ENCODE results near the gene AIFM3. TPM values are rescaled to one million over a fixed set of nuclear protein-coding genes. Genes with fewer than 3 reads are reported as not detected.

The AIFM3 gene
- total RNA-seq, 4 donors from 2014 or later = 9.5 to 21.9 (median 11.7) TPM

DNA sequence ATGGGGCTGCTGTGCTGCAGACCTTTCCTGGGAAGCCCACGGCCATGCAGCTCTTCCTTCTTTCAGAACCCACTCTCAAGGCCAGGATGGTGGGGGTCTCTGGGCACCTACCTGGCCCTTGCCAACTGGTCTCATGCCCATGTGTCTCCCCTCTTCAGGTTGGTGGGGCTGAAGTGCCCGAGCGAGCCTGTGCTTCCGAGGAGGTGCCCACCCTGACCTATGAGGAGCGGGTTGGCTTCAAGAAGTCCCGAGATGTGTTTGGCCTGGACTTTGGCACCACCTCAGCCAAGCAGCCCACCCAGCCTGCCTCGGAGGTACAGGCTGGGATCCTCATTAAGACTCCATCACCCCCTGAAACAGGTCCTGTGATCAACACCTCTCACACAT lies 25.0 kb downstream of the AIFM3 start:
- Histone ChIP-seq H3K27me3 (no peaks in the 10 kb centered on the region), H3K4me1 (no peaks in the 10 kb centered on the region), H3K27ac (no peak overlapping the region), H3K36me3 (peaks cover 0 to 74% (median 0%) of the 10 kb centered on the region in 3 donors), H3K4me3 (no peak overlapping the region), H3K9me3 (no peaks in the 10 kb centered on the region)
- no peak for DNase-seq
- TF ChIP-seq, protein P1, sequence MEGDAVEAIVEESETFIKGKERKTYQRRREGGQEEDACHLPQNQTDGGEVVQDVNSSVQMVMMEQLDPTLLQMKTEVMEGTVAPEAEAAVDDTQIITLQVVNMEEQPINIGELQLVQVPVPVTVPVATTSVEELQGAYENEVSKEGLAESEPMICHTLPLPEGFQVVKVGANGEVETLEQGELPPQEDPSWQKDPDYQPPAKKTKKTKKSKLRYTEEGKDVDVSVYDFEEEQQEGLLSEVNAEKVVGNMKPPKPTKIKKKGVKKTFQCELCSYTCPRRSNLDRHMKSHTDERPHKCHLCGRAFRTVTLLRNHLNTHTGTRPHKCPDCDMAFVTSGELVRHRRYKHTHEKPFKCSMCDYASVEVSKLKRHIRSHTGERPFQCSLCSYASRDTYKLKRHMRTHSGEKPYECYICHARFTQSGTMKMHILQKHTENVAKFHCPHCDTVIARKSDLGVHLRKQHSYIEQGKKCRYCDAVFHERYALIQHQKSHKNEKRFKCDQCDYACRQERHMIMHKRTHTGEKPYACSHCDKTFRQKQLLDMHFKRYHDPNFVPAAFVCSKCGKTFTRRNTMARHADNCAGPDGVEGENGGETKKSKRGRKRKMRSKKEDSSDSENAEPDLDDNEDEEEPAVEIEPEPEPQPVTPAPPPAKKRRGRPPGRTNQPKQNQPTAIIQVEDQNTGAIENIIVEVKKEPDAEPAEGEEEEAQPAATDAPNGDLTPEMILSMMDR (IDR thresholded peaks at IDR 0.05) = no peak
- no peak for TF ChIP-seq POLR2A (IDR thresholded peaks at IDR 0.05)

DNA sequence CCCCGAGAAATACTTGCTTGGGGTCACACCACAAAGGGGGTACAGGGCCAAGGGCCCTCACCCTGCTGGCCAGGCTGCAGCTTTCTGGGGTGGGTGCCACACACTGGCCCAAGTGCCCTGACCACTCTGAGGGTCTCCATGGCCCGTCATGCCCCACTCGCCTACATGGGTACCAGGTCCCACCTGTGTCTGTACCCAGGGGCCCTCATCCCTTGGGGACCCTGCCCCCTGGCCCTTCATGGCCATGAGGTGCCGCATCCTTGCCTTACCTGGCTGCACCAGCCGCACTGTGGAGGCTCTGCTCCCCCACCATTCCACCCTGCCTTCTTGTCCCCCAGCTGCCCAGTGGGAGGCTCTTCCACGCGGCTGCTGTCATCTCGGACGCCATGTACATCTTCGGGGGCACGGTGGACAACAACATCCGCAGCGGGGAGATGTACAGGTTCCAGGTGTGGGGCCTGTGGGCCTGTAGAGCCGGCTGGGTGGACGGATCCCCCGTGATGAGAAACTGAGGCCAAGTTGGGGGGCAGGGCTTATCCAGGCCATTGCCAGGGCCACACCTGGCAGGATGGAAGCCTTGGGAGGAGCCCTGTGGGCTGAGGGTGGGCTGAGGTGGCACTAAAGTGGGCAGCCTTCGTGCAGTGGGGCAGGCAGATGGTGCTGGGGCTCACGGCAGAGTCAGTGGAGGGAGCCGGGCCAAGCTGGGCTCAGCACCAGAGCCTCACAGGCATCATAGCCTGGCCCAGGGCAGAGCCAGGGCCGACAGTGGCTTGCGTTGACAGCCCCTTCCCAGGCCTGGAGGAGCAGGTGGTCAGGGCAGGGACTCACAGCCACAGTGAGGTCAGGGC lies 25.6 kb downstream of the AIFM3 start:
- H3K36me3 ChIP-seq = peaks cover 0 to 73% (median 0%) of the 10 kb centered on the region in 3 donors

DNA sequence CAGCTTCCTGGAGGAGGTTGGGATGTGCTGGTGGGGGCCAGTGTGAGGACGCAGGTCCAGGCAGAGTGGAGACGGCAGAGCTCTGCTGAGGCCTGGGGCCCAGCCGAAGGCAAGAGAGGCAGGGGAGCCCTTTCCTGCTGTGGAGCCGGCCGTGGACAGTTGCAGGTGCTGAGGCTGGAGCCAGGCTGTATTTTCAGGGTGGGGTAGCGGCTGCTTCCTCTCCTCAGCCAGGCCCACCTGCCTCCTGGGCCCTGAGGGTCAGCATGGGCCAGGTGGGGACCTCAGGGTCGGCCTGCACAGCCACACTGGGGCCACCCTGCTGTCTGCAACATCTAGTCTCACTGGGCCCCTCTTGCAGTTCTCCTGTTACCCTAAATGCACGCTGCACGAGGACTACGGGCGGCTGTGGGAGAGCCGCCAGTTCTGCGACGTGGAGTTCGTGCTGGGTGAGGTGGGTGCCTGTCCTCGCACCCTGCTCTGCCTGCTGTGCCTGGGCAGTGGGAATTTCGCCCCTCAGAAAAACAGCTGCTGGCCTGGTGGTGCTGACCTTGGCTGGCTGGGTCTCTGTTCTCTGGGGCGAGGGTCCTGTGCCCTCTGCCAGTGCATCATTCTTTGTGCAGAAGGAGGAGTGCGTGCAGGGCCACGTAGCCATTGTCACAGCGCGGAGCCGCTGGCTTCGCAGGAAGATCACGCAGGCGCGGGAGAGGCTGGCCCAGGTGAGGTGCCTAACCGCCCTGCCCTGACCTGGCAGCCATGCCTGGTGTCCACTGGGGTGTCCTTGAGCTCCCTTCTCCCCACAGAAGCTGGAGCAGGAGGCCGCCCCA lies 26.5 kb downstream of the AIFM3 start:
- H3K36me3 ChIP-seq = peaks cover 0 to 70% (median 0%) of the 10 kb centered on the region in 3 donors
- TF ChIP-seq, protein P1 (IDR thresholded peaks at IDR 0.05) = no peak
- TF ChIP-seq POLR2A (IDR thresholded peaks at IDR 0.05) = no peak
- H3K4me1 ChIP-seq = no peaks in the 10 kb centered on the region
- no peaks in the 10 kb centered on the region for H3K9me3 ChIP-seq
- no peak overlapping the region for H3K4me3 ChIP-seq
- H3K27me3 ChIP-seq = no peaks in the 10 kb centered on the region
- H3K27ac ChIP-seq = no peak overlapping the region
- DNase-seq = no peak

More for the DNA sequence above, 25.6 kb downstream of the AIFM3 start:
- Histone ChIP-seq H3K27ac (no peak overlapping the region), H3K4me3 (no peak overlapping the region), H3K9me3 (no peaks in the 10 kb centered on the region), H3K27me3 (no peaks in the 10 kb centered on the region), H3K4me1 (no peaks in the 10 kb centered on the region)
- no peak for TF ChIP-seq POLR2A (IDR thresholded peaks at IDR 0.05)
- TF ChIP-seq, protein P1 (IDR thresholded peaks at IDR 0.05) = no peak
- DNase-seq = no peak

DNA sequence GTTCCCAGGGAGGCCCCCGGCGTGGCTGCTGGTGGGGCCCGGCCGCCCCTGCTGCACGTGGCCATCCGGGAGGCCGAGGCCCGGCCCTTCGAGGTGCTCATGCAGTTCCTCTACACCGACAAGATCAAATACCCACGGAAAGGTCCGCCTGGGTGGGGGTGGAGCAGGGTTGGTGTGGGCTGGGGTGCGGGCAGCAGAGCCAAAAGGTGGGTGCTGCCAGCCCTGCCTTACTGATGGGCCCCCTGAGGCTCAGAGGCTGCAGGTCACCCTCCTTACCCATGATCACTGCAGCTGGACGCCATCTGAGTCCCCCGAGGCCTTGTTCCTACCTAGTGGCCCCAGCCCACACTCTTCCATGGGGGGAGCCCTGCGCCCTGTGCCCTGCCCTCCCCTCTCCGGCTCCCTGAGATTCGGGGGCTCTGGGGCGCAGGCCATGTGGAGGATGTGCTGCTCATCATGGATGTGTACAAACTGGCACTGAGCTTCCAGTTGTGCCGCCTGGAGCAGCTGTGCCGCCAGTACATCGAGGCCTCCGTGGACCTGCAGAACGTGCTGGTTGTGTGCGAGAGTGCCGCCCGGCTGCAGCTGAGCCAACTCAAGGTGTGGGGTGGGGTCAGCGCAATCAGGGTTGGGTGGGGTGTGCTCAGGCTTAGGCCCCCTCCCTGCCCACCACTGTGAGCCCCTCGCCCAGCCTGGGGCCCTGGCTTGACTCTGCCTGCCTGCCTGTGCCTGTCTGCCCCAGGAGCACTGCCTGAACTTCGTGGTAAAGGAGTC lies 27.3 kb downstream of the AIFM3 start:
- no peaks in the 10 kb centered on the region for H3K9me3 ChIP-seq

DNA sequence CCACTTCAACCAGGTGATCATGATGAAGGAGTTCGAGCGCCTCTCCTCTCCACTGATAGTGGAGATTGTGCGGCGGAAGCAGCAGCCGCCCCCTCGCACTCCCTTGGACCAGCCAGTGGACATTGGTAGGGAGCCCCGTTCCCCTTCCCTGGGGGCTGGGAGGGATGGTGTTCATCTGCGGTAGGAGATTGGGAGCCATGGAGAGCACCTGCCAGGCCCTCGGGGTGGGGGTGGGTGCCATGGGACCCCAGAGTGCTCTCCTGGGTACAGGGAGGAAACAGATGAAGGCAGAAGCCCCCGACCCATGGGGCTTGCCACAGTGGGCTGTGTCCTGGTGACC lies 27.8 kb downstream of the AIFM3 start:
- H3K27me3 ChIP-seq = no peaks in the 10 kb centered on the region
- no peak for TF ChIP-seq POLR2A (IDR thresholded peaks at IDR 0.05)
- no peak for DNase-seq
- no peak overlapping the region for H3K4me3 ChIP-seq
- H3K9me3 ChIP-seq = no peaks in the 10 kb centered on the region
- H3K27ac ChIP-seq = no peak overlapping the region
- peaks cover 0 to 72% (median 0%) of the 10 kb centered on the region in 3 donors for H3K36me3 ChIP-seq
- peaks cover 0 to 4% (median 0%) of the 10 kb centered on the region in 4 donors for H3K4me1 ChIP-seq

More for the DNA sequence above, 27.3 kb downstream of the AIFM3 start:
- Histone ChIP-seq H3K36me3 (peaks cover 0 to 66% (median 0%) of the 10 kb centered on the region in 3 donors), H3K4me3 (no peak overlapping the region), H3K4me1 (no peaks in the 10 kb centered on the region), H3K27me3 (no peaks in the 10 kb centered on the region), H3K27ac (no peak overlapping the region)
- no peak for TF ChIP-seq POLR2A (IDR thresholded peaks at IDR 0.05)
- TF ChIP-seq, protein P1 (IDR thresholded peaks at IDR 0.05) = no peak
- DNase-seq = no peak
